GM21619 (cell line): Measurements from ENCODE around the gene KLHDC4.

Experiments
- ATAC-seq: cut with Tn5 transposase; IDR thresholded peaks from one replicate; pipeline ENCODE4 v1.9.1; 2021; ENCODE audit not compliant: unreplicated experiment

Gene KLHDC4

GRCh38 chr16:87701505-87701921 lies 64.3 kb downstream of the KLHDC4 start:
- no peak for ATAC-seq

GRCh38 chr16:87701078-87701460 lies 64.7 kb downstream of the KLHDC4 start:
- ATAC-seq: no peak

GRCh38 chr16:87700406-87701077 lies 65.2 kb downstream of the KLHDC4 start:
- no peak for ATAC-seq

GRCh38 chr16:87698676-87699199 lies 67.0 kb downstream of the KLHDC4 start:
- no peak for ATAC-seq

GRCh38 chr16:87698241-87698640 lies 67.5 kb downstream of the KLHDC4 start:
- peak; percentile 38 for ATAC-seq

- no peak for ATAC-seq
Measured at GRCh38 chr16:87697792-87698191, 68.0 kb downstream of the KLHDC4 start.

- no peak for ATAC-seq
Measured at GRCh38 chr16:87697256-87697655, 68.5 kb downstream of the KLHDC4 start.

- no peak for ATAC-seq
Measured at GRCh38 chr16:87696726-87697125, 69.1 kb downstream of the KLHDC4 start.

- no peak for ATAC-seq
Measured at GRCh38 chr16:87695534-87695933, 70.3 kb downstream of the KLHDC4 start.

- no peak for ATAC-seq
Measured at GRCh38 chr16:87694441-87695125, 71.2 kb downstream of the KLHDC4 start.

GRCh38 chr16:87693827-87694226 lies 72.0 kb downstream of the KLHDC4 start:
- ATAC-seq: no peak

- no peak for ATAC-seq
Measured at GRCh38 chr16:87692756-87693155, 73.0 kb downstream of the KLHDC4 start.

- ATAC-seq: no peak
Measured at GRCh38 chr16:87692176-87692575, 73.6 kb downstream of the KLHDC4 start.

GRCh38 chr16:87691686-87692079 lies 74.1 kb downstream of the KLHDC4 start:
- no peak for ATAC-seq

GRCh38 chr16:87690911-87691685 lies 74.7 kb downstream of the KLHDC4 start:
- no peak for ATAC-seq

- no peak for ATAC-seq
Measured at GRCh38 chr16:87689956-87690465, 75.8 kb downstream of the KLHDC4 start.

- ATAC-seq: no peak
Measured at GRCh38 chr16:87688876-87689815, 76.6 kb downstream of the KLHDC4 start.

- ATAC-seq: no peak
Measured at GRCh38 chr16:87687998-87688529, 77.7 kb downstream of the KLHDC4 start.

- no peak for ATAC-seq
Measured at GRCh38 chr16:87687126-87687910, 78.5 kb downstream of the KLHDC4 start.
